GM18867 (cell line): ENCODE measurements around the gene HSPA4.
"Not testable (repeated sequence)": the region's sequence is repeated elsewhere in the genome, so short reads cannot be mapped to it uniquely, and the experiment has no call there.

Experiments used
- ATAC-seq: cut with Tn5 transposase; IDR thresholded peaks from one replicate; pipeline ENCODE4 v1.9.1; 2021; ENCODE audit warnings: mild to moderate bottlenecking, moderate library complexity; ENCODE audit not compliant: unreplicated experiment

The HSPA4 gene

GRCh38 chr5:133121611-133122150, 69.9 kb downstream of the HSPA4 start:
- no peak for ATAC-seq

GRCh38 chr5:133122711-133123110, 70.9 kb downstream of the HSPA4 start:
- no peak for ATAC-seq

GRCh38 chr5:133123297-133123696, 71.5 kb downstream of the HSPA4 start:
- no peak for ATAC-seq

- no peak for ATAC-seq
Observed at GRCh38 chr5:133124891-133125290, 73.1 kb downstream of the HSPA4 start.

- ATAC-seq, result no peak
Observed at GRCh38 chr5:133128066-133128465, 76.3 kb downstream of the HSPA4 start.

- ATAC-seq, result no peak
Observed at GRCh38 chr5:133129289-133129688, 77.5 kb downstream of the HSPA4 start.

- ATAC-seq, result no peak
Observed at GRCh38 chr5:133129950-133130349, 78.1 kb downstream of the HSPA4 start.

- no peak for ATAC-seq
Observed at GRCh38 chr5:133130387-133131118, 78.7 kb downstream of the HSPA4 start.

- ATAC-seq, result no peak
Observed at GRCh38 chr5:133132717-133133116, 80.9 kb downstream of the HSPA4 start.

GRCh38 chr5:133133241-133133640, 81.4 kb downstream of the HSPA4 start:
- not testable (repeated sequence) for ATAC-seq

GRCh38 chr5:133136890-133137289, 85.1 kb downstream of the HSPA4 start:
- not testable (repeated sequence) for ATAC-seq

- no peak for ATAC-seq
Observed at GRCh38 chr5:133140311-133140710, 88.5 kb downstream of the HSPA4 start.

- ATAC-seq, result no peak
Observed at GRCh38 chr5:133141746-133142145, 89.9 kb downstream of the HSPA4 start.

GRCh38 chr5:133142782-133143181, 91.0 kb downstream of the HSPA4 start:
- ATAC-seq, result no peak

- ATAC-seq, result no peak
Observed at GRCh38 chr5:133144245-133144981, 92.6 kb downstream of the HSPA4 start.

- ATAC-seq, result no peak
Observed at GRCh38 chr5:133145436-133146170, 93.8 kb downstream of the HSPA4 start.

GRCh38 chr5:133147411-133147810, 95.6 kb downstream of the HSPA4 start:
- no peak for ATAC-seq

- no peak for ATAC-seq
Observed at GRCh38 chr5:133147815-133148567, 96.2 kb downstream of the HSPA4 start.

GRCh38 chr5:133149345-133149744, 97.5 kb downstream of the HSPA4 start:
- ATAC-seq, result no peak

GRCh38 chr5:133150909-133151544, 99.2 kb downstream of the HSPA4 start:
- no peak for ATAC-seq
